NCI-H460 (cell line): ENCODE results near the gene EPN3. TPM values are rescaled to one million over a fixed set of nuclear protein-coding genes. Genes with fewer than 3 reads are reported as not detected.

Experiments
- DNase-seq: peaks from one replicate; pipeline ENCODE4 v3.0.0-alpha.2; 2016; ENCODE audit warnings: low read depth; ENCODE audit errors: extremely low read depth
- polyA plus RNA-seq: library from polyadenylated mRNA; depleted of rRNA; stranded (reverse); fragments of >200 nt; gene quantifications from 2 replicates; pipeline ENCODE4 v1.2.3, GENCODE V29; 2014; cell fraction: nucleus; rRNA removed
- total RNA-seq: library from RNA; depleted of rRNA; stranded (reverse); fragments of >200 nt; shearing (Covaris generic); gene quantifications from 2 replicates; pipeline ENCODE4 v1.2.3, GENCODE V29; 2014; rRNA removed

EPN3 gene
- total RNA-seq, result 0.02 TPM in 1 of 2 replicates, not detected in the other
- polyA plus RNA-seq, result 0.14 and 0.25 TPM in 2 replicates

- no peak for DNase-seq
Measured at GRCh38 chr17:50532452-50533024, at the start of gene EPN3. EPN3 (plus strand) TSS chr17:50532735; CDS start chr17:50536557, 3,822 bp downstream.

- DNase-seq, result no peak
Measured at GRCh38 chr17:50483266-50483665, 49.3 kb upstream of the EPN3 start.

DNA sequence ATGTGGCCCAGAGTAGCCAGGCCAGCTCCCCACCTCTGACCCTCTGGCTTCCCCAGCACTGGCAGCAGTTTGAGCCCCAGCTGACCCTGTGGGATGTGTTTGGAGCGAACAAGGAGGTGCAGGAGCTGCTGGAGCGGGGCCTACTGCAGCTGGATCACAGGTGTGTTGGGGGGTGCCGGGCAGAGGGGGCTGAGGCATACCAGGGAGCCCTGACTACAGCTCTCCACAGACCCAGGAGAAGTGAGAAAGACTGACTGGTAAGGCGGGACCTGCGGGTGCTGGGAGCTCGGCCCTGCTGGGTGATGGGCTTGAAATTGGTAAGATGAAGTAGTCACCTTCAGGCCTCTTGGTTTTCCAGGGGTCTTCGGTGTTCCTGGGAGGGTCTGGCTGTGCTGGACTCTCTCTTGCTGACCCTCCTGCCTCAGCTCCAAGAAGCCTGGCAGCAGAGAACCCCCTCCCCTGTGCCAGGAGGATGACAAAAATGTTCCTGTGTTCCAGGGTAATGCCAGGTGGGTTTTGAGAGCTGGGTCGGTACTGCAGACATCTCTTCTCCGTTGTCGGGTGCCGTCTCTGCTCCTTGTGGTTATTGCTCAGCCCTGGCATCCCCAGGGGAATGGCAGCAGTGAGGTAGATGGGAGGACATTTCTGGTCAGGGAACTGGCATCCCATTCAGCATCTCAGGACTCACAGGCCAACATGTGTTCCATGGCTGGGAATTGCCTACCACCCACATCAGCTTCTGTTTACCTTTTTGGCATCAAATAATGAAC lies 48.0 kb upstream of the EPN3 start:
- DNase-seq, result no peak

GRCh38 chr17:50487213-50488096 lies 45.1 kb upstream of the EPN3 start:
- DNase-seq, result no peak

- DNase-seq, result no peak
Measured at GRCh38 chr17:50488880-50489279, 43.7 kb upstream of the EPN3 start.

DNA sequence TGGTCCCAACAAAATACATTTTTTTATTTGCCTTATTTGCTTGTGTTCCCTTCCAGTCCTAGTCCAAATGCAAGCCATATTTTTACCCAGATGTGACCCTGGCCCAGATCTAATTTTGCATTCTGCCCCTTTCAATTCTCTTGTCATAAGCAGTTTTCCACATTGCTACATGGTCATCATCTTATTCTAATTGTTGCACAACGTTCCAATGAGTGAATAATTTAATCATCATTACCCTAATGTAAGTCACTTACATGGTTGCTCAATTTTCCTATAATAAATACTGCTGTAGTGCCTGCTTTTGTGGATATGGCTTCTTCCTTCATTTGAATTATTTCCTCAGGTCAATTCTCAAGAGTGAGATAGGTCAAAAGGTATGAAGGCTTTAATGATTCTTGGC lies 41.0 kb upstream of the EPN3 start:
- DNase-seq, result no peak

DNA sequence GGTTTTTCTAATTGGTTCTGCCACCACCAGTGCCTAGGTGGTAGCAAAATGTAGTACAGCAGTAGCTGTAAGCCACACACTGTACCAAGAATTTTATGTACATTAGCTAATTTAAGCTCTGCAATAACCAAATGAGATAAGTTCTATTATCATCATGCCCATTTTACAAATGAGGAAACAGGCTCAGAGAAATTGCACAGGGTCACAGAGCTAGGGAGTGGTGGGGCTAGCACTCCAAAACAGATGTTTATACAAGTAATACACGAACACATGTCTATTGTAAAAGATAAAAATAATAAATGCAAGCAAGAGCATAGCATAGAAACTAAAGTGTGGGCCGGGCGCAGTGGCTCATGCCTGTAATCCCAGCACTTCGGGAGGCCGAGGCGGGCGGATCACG lies 40.3 kb upstream of the EPN3 start:
- DNase-seq, result no peak

GRCh38 chr17:50493744-50494143 lies 38.8 kb upstream of the EPN3 start:
- no peak for DNase-seq

- DNase-seq, result no peak
Measured at GRCh38 chr17:50495217-50495823, 37.2 kb upstream of the EPN3 start.

- no peak for DNase-seq
Measured at GRCh38 chr17:50495918-50496317, 36.6 kb upstream of the EPN3 start.

DNA sequence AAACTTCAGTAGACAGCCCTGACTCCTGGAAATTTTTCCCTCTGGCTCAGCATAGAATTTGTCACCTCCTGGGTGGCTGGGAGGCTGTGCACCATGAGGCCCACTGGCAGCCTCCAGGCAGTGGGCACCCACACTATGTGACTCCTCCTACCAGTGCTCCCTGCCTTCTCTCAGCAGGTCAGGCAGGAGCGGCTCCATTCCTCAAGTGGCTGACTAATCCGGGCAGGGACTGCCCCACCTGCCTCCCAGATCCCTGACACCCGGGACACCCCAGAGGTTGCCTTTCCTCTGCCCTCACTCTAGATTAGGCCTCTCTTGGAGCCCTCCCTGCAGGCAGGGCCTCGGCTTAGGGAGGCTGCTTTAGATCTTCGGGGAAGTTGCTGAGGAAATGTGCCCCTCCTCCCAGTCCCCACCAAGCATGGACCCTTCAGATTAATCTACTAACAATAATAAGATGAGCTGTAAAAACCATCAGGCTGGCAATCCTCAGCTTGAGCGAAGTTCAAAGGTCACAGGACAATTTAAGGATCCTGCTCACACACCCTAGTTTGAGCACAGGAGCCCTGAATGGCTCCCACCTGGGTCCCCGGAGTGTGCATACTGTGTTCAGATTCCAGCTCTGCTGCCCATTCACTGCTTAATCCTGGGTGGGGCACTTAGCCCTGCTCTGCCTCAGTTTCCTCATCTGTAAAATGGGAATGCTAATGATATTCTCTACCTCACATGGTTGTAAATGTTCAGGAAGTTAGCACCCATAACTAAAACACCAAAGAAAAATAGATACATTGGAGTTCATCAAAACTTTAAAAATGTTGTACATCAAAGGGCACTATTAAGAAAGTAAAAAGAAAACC lies 34.3 kb upstream of the EPN3 start:
- no peak for DNase-seq

- DNase-seq, result no peak
Measured at GRCh38 chr17:50499270-50499669, 33.3 kb upstream of the EPN3 start.

DNA sequence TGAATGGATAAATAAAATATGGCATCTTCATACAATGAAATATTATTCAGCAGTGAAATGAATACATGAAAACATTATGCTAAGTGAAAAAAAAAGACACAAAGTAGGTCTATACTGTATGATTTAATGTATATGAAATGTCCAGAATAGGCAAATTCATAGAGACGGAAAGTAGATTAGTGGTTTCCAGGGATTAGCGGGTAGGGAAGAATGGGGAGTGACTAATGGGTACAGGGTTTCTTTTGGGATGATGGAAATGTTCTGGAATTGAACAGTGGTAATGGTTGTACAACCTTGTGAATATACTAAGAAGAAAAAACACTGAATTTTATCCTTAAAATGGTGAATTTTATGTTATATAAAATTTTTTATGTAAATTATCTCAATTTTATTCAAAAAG lies 32.8 kb upstream of the EPN3 start:
- DNase-seq, result no peak

DNA sequence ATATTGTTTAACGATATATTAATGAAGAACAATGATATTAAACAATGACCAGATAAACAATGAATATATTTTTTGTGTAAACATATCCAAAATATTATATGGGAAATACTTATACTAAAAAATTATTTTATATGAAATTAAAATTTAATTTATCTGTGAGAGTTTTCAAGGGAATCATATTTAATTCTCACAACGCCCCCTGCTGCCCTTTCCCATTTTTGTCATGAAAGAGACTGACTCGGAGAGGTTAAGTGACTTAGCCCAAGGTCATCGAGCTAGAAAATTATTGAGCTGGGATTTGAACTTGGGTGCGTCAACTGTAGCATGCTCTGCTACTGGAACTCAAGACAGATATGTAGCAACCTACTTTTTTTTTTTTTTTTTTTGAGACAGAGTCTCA lies 31.5 kb upstream of the EPN3 start:
- DNase-seq, result peak; percentile 45

GRCh38 chr17:50502301-50502990 lies 30.1 kb upstream of the EPN3 start:
- no peak for DNase-seq

- DNase-seq, result no peak
Measured at GRCh38 chr17:50505591-50506130, 26.9 kb upstream of the EPN3 start.

DNA sequence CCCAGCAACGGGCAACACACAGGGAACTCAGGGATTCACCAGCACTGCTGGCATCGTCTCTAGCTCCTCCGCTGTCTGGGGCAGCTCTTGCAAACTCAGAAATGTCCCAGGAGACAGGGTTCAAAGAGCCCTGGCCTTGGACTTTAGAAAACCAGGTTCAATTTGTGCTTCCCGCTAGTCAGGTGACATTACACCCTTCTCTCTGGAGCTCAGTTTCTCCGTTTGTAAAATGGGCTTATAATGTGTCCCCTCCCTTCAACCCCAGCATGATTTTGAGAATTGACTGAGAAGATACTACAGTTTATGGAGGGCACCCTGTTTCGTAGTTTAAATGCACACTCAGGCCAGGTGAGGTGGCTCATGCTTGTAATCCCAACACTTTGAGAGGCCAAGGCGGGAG lies 26.2 kb upstream of the EPN3 start:
- DNase-seq, result no peak

GRCh38 chr17:50507871-50508572 lies 24.5 kb upstream of the EPN3 start, which contains the start of gene MYCBPAP:
MYCBPAP (plus strand) TSS chr17:50508439; CDS start chr17:50508675, 236 bp downstream.
- peak; percentile 69 for DNase-seq
